DOHH2 (cell line): ENCODE data around the gene FAM171A1.
"Not testable (repeated sequence)": the region's sequence is repeated elsewhere in the genome, so short reads cannot be mapped to it uniquely, and the experiment has no call there.

ENCODE experiments used
- H3F3A ChIP-seq: fragments of 200-600 bp; sonication (generic), shearing (Covaris generic); 2 replicates; pipeline ENCODE4 v1.6.0; 2016; ENCODE audit warnings: antibody characterized with exemption, mild to moderate bottlenecking; ENCODE audit not compliant: control insufficient read depth, insufficient read depth
- H3K27ac ChIP-seq: fragments of 200-600 bp; sonication (generic); 2 replicates; pipeline ENCODE4 v1.5.1; 2014; ENCODE audit warnings: low read depth, mild to moderate bottlenecking, low read length, moderate library complexity
- H3K27me3 ChIP-seq: fragments of 200-600 bp; sonication (generic); 2 replicates; pipeline ENCODE4 v1.6.1; 2014; ENCODE audit warnings: mild to moderate bottlenecking, low read length, mixed read lengths; ENCODE audit not compliant: control insufficient read depth
- H3K36me3 ChIP-seq: fragments of 200-600 bp; sonication (generic); 2 replicates; pipeline ENCODE4 v1.6.1; 2014; ENCODE audit warnings: mild to moderate bottlenecking, low read length, moderate library complexity, mixed read lengths; ENCODE audit not compliant: control insufficient read depth
- H3K4me1 ChIP-seq: fragments of 200-600 bp; sonication (generic); 2 replicates; pipeline ENCODE4 v1.6.1; 2014; ENCODE audit warnings: mild to moderate bottlenecking, low read length, mixed read lengths; ENCODE audit not compliant: control insufficient read depth
- H3K4me2 ChIP-seq: fragments of 200-600 bp; sonication (generic); 2 replicates; pipeline ENCODE4 v1.6.0; 2014; ENCODE audit warnings: mild to moderate bottlenecking, low read length, moderate library complexity
- H3K4me3 ChIP-seq: fragments of 200-600 bp; sonication (generic); 2 replicates; pipeline ENCODE4 v1.5.1; 2014; ENCODE audit warnings: mild to moderate bottlenecking, low read length, mixed read lengths
- H3K79me2 ChIP-seq: fragments of 200-600 bp; sonication (generic); 2 replicates; pipeline ENCODE4 v1.6.1; 2014; ENCODE audit warnings: mild to moderate bottlenecking, low read length, mixed read lengths; ENCODE audit not compliant: control insufficient read depth
- H3K9me2 ChIP-seq: fragments of 200-600 bp; sonication (generic); replicated peaks from 2 replicates; pipeline ENCODE4 v1.6.1; 2014; ENCODE audit warnings: mild to moderate bottlenecking, low read length, mixed read lengths; ENCODE audit not compliant: control insufficient read depth
- H3K9me3 ChIP-seq: fragments of 200-600 bp; sonication (generic); 2 replicates; pipeline ENCODE4 v1.6.1; 2014; ENCODE audit warnings: antibody characterized with exemption, low read length, mixed read lengths; ENCODE audit not compliant: control insufficient read depth, insufficient read depth
- H4K20me1 ChIP-seq: fragments of 200-600 bp; sonication (generic); 2 replicates; pipeline ENCODE4 v1.6.0; 2014; ENCODE audit warnings: low read depth, mild to moderate bottlenecking, antibody characterized with exemption, low read length, moderate library complexity; ENCODE audit not compliant: control insufficient read depth, insufficient read depth
- EZH2phosphoT487 ChIP-seq: fragments of 200-600 bp; sonication (generic); IDR thresholded peaks from 2 replicates; pipeline ENCODE4 v1.6.1; 2017; ENCODE audit warnings: borderline replicate concordance, mild to moderate bottlenecking, antibody characterized with exemption, low read length, moderate library complexity, mixed read lengths
- TF ChIP-seq, protein P1 (sequence below): fragments of 200-600 bp; sonication (generic); IDR thresholded peaks from one replicate; pipeline ENCODE4 v1.5.1; 2014; ENCODE audit warnings: antibody characterized with exemption, mild to moderate bottlenecking, low read depth, low read length; ENCODE audit not compliant: poor library complexity, severe bottlenecking

The FAM171A1 gene

GRCh38 chr10:15341502-15342128 lies 29.5 kb downstream of the FAM171A1 start:
- Histone ChIP-seq H3K4me1 (no peaks in the 10 kb centered on the region), H4K20me1 (no peaks in the 10 kb centered on the region), H3K9me2 (no peaks in the 10 kb centered on the region), H3K79me2 (no peaks in the 10 kb centered on the region), H3K27ac (no peak overlapping the region), H3F3A (no peaks in the 10 kb centered on the region), H3K4me3 (no peak overlapping the region), H3K9me3 (no peaks in the 10 kb centered on the region), H3K36me3 (no peaks in the 10 kb centered on the region), H3K27me3 (no peaks in the 10 kb centered on the region; the same call in 1 of the 2 replicates), H3K4me2 (no peak overlapping the region)
- TF ChIP-seq, protein P1, sequence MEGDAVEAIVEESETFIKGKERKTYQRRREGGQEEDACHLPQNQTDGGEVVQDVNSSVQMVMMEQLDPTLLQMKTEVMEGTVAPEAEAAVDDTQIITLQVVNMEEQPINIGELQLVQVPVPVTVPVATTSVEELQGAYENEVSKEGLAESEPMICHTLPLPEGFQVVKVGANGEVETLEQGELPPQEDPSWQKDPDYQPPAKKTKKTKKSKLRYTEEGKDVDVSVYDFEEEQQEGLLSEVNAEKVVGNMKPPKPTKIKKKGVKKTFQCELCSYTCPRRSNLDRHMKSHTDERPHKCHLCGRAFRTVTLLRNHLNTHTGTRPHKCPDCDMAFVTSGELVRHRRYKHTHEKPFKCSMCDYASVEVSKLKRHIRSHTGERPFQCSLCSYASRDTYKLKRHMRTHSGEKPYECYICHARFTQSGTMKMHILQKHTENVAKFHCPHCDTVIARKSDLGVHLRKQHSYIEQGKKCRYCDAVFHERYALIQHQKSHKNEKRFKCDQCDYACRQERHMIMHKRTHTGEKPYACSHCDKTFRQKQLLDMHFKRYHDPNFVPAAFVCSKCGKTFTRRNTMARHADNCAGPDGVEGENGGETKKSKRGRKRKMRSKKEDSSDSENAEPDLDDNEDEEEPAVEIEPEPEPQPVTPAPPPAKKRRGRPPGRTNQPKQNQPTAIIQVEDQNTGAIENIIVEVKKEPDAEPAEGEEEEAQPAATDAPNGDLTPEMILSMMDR = no peak
- no peak for TF ChIP-seq EZH2phosphoT487

- Histone ChIP-seq H4K20me1 (no peaks in the 10 kb centered on the region), H3K36me3 (no peaks in the 10 kb centered on the region), H3K79me2 (no peaks in the 10 kb centered on the region), H3F3A (no peaks in the 10 kb centered on the region), H3K27ac (no peak overlapping the region), H3K9me2 (no peaks in the 10 kb centered on the region), H3K4me3 (no peak overlapping the region), H3K27me3 (no peaks in the 10 kb centered on the region; the same call in 1 of the 2 replicates), H3K9me3 (no peaks in the 10 kb centered on the region), H3K4me2 (no peak overlapping the region), H3K4me1 (no peaks in the 10 kb centered on the region)
- TF ChIP-seq, protein P1 = no peak
- TF ChIP-seq EZH2phosphoT487 = no peak
Measured at GRCh38 chr10:15339892-15340291, 31.2 kb downstream of the FAM171A1 start.

- not testable (repeated sequence) for H3K4me2 ChIP-seq, H3K27ac ChIP-seq, H3K9me3 ChIP-seq, H3K27me3 ChIP-seq, H3K36me3 ChIP-seq, H3K79me2 ChIP-seq, H3K4me1 ChIP-seq, H3K4me3 ChIP-seq, H4K20me1 ChIP-seq, H3F3A ChIP-seq, H3K9me2 ChIP-seq
Measured at GRCh38 chr10:15337441-15337923, 33.6 kb downstream of the FAM171A1 start.

GRCh38 chr10:15336211-15336610 lies 34.9 kb downstream of the FAM171A1 start:
- Histone ChIP-seq H3K79me2 (no peaks in the 10 kb centered on the region), H4K20me1 (no peaks in the 10 kb centered on the region), H3K9me3 (no peaks in the 10 kb centered on the region), H3F3A (no peaks in the 10 kb centered on the region), H3K4me3 (no peak overlapping the region), H3K9me2 (no peaks in the 10 kb centered on the region), H3K36me3 (no peaks in the 10 kb centered on the region), H3K27me3 (no peaks in the 10 kb centered on the region), H3K4me2 (no peak overlapping the region), H3K27ac (no peak overlapping the region), H3K4me1 (no peaks in the 10 kb centered on the region)
- no peak for TF ChIP-seq EZH2phosphoT487
- TF ChIP-seq, protein P1 = no peak
